T-cell (primary cell): ENCODE data around the gene MAP4K1. TPM values are rescaled to one million over a fixed set of nuclear protein-coding genes. Genes with fewer than 3 reads are reported as not detected.

Experiments used
- ATAC-seq, 4 experiments: fragments of 200-7000 bp in 3 of 4; fragments of 150-1000 bp in 1 of 4; cut with Tn5 transposase; replicated peaks in 1 of 4; 1 replicate in 3 of 4; 2 replicates in 1 of 4; pipeline ENCODE4 v1.10.0; 2021; ENCODE audit warnings: moderate library complexity in 3 of 4, mild to moderate bottlenecking in 2 of 4, moderate number of reproducible peaks in 1 of 4
- CTCF ChIA-PET, 2 donors: fragments of 300-600 bp; sonication (Branson Sonifier 250); formaldehyde crosslinking; loops; one replicate each; lab custom pipeline; 2022; ENCODE audit warnings: antibody characterized with exemption in 2 of 2; lab: Charles Lee
- POLR2A ChIA-PET, 2 donors: fragments of 300-600 bp; sonication (Branson Sonifier 250); formaldehyde crosslinking; loops; one replicate each; lab custom pipeline; 2022; ENCODE audit warnings: antibody characterized with exemption in 2 of 2; lab: Charles Lee
- DNase-seq, 35 experiments: peaks; one replicate each; pipeline versions ENCODE4 v3.0.0 to v3.0.0-alpha.2; 2013 to 2023
- H3K27ac ChIP-seq: one replicate; pipeline ENCODE4 v1.5.1; 2013; ENCODE audit warnings: low read length
- H3K27me3 ChIP-seq, 2 experiments: replicated peaks in 1 of 2; 1 replicate in 1 of 2; 2 replicates in 1 of 2; pipeline versions ENCODE4 v1.6.1 to v1.7.0; 2013; ENCODE audit warnings: low read length in 1 of 2, mixed read lengths in 1 of 2; ENCODE audit not compliant: control insufficient read depth in 2 of 2, insufficient read depth in 2 of 2; ENCODE audit errors: extremely low read depth in 1 of 2
- H3K36me3 ChIP-seq, 2 donors: 1 replicate in 1 of 2; 2 replicates in 1 of 2; pipeline versions ENCODE4 v1.6.1 to v1.7.0; 2013; ENCODE audit warnings: low read length in 1 of 2; ENCODE audit not compliant: control insufficient read depth in 2 of 2, insufficient read depth in 1 of 2; ENCODE audit errors: extremely low read depth in 1 of 2
- H3K4me1 ChIP-seq, 2 experiments: 1 replicate in 1 of 2; 2 replicates in 1 of 2; pipeline versions ENCODE4 v1.6.1 to v1.7.0; 2013; ENCODE audit warnings: low read length in 2 of 2, mixed read lengths in 1 of 2; ENCODE audit not compliant: insufficient read depth in 2 of 2, control insufficient read depth in 1 of 2; ENCODE audit errors: extremely low read depth in 1 of 2
- H3K4me3 ChIP-seq, 2 donors: 1 replicate in 1 of 2; 2 replicates in 1 of 2; pipeline versions ENCODE4 v1.5.1 to v1.7.0; 2013; ENCODE audit warnings: mild to moderate bottlenecking in 2 of 2, low read length in 1 of 2, moderate library complexity in 1 of 2; ENCODE audit not compliant: control insufficient read depth in 1 of 2; ENCODE audit errors: extremely low read depth in 1 of 2
- H3K9me3 ChIP-seq: 2 replicates; pipeline ENCODE4 v1.7.0; 2013
- H3K27ac Mint-ChIP-seq, 2 donors: one replicate each; pipeline ENCODE4 v1.8.0; 2020 to 2021; ENCODE audit warnings: mild to moderate bottlenecking in 2 of 2, mixed read lengths in 2 of 2
- H3K27me3 Mint-ChIP-seq, 2 donors: one replicate each; pipeline ENCODE4 v1.8.0; 2021 to 2022; ENCODE audit warnings: mixed read lengths in 2 of 2
- H3K36me3 Mint-ChIP-seq: one replicate; pipeline ENCODE4 v1.8.0; 2021; ENCODE audit warnings: mixed read lengths
- H3K4me1 Mint-ChIP-seq, 3 donors: one replicate each; pipeline ENCODE4 v1.8.0; 2020 to 2022; ENCODE audit warnings: mixed read lengths in 3 of 3, mild to moderate bottlenecking in 1 of 3
- H3K4me3 Mint-ChIP-seq, 3 donors: one replicate each; pipeline ENCODE4 v1.8.0; 2020 to 2022; ENCODE audit warnings: mild to moderate bottlenecking in 3 of 3, mixed read lengths in 3 of 3, moderate library complexity in 3 of 3
- H3K9me3 Mint-ChIP-seq, 3 donors: one replicate each; pipeline ENCODE4 v1.8.0; 2020 to 2022; ENCODE audit warnings: mixed read lengths in 3 of 3
- WGBS: methylation state at CpG from one replicate; pipeline ENCODE4 v1.1.5; 2013; ENCODE audit warnings: missing lambda C conversion rate; ENCODE audit not compliant: insufficient coverage; 5-methylcytosine and 5-hydroxymethylcytosine counted together
- total RNA-seq, 35 experiments: library from RNA in 6 of 35; stranded (reverse) in 6 of 35; fragments of 120-200 nt in 1 of 35; gene quantifications; one replicate each; pipeline versions ENCODE4 v1.2.1 to v1.2.4 and lab custom pipeline; 2013 to 2026

The MAP4K1 gene
- total RNA-seq, 5 donors from 2014 or later (not counting 1 experiment from before 2014, with no cell fraction given): 243 to 417 (median 329) TPM

GRCh38 chr19:38624822-38625221 is 7.1 kb upstream of the MAP4K1 start:
- POLR2A ChIA-PET: interaction anchor here in 1 of 2 donors (0.7 kb wide), 1 partner anchor 13 kb away, joined by 3 read pairs; no protein-coding TSS in a partner anchor
- Histone ChIP-seq H3K9me3 (no peaks in the 10 kb centered on the region), H3K27ac (no peak overlapping the region), H3K4me1 (peaks cover 2 to 7% of the 10 kb centered on the region in 2 experiments), H3K36me3 (peaks cover 7 to 83% of the 10 kb centered on the region in 2 donors), H3K27me3 (no peaks in the 10 kb centered on the region), H3K4me3 (no peak overlapping the region)
- no peak overlapping the region for H3K27ac Mint-ChIP-seq
- ATAC-seq: no peak
- H3K4me1 Mint-ChIP-seq: peaks cover 5 to 14% (median 12%) of the 10 kb centered on the region in 3 donors
- no peaks in the 10 kb centered on the region for H3K27me3 Mint-ChIP-seq
- CTCF ChIA-PET: interaction anchor here in 1 of 2 donors (0.7 kb wide), 1 partner anchor 92 kb away, joined by 3 read pairs; no protein-coding TSS in a partner anchor
- no peaks in the 10 kb centered on the region for H3K9me3 Mint-ChIP-seq
- WGBS: 93% methylated on average over 2 of the region's 3 CpGs
- H3K36me3 Mint-ChIP-seq: peaks cover 43% of the 10 kb centered on the region
- no peak for DNase-seq
- no peak overlapping the region for H3K4me3 Mint-ChIP-seq

GRCh38 chr19:38619361-38620174 is 1.8 kb upstream of the MAP4K1 start:
- H3K27ac ChIP-seq: peak overlapping the region; percentile 83
- Mint-ChIP-seq H3K27me3 (no peaks in the 10 kb centered on the region), H3K9me3 (no peaks in the 10 kb centered on the region), H3K36me3 (peaks cover 35% of the 10 kb centered on the region), H3K4me1 (peaks cover 49 to 51% (median 50%) of the 10 kb centered on the region in 3 donors), H3K4me3 (peak overlapping the region; percentile 96 to 98 (median 98)), H3K27ac (peak overlapping the region; percentile 98)
- ATAC-seq (no peak), DNase-seq (no peak)
- CTCF ChIA-PET: interaction anchor here in 1 of 2 donors (0.5 to 2.1 kb wide), 5 partner anchors 15 to 383 kb away, joined by 3 to 21 read pairs (median 11); partner anchors contain the start of genes FAM98C, MRPS12 and SARS2
- peaks cover 0 to 44% of the 10 kb centered on the region in 2 donors for H3K36me3 ChIP-seq
- H3K9me3 ChIP-seq: no peaks in the 10 kb centered on the region
- H3K27me3 ChIP-seq: no peaks in the 10 kb centered on the region
- POLR2A ChIA-PET: interaction anchor here in 1 of 2 donors (0.6 kb wide), 2 partner anchors 12 to 60 kb away, joined by 5 to 9 read pairs; no protein-coding TSS in a partner anchor
- 11% methylated on average over 19 of the region's 21 CpGs for WGBS
- H3K4me3 ChIP-seq: peak overlapping the region; percentile 95 to 96
- peaks cover 11 to 54% of the 10 kb centered on the region in 2 experiments for H3K4me1 ChIP-seq

- no peaks in the 10 kb centered on the region for H3K9me3 Mint-ChIP-seq
- H3K36me3 ChIP-seq: peaks cover 0 to 44% of the 10 kb centered on the region in 2 donors
- H3K27me3 Mint-ChIP-seq: no peaks in the 10 kb centered on the region
- H3K27ac ChIP-seq: peak within 1 kb of the TSS; percentile 83
- H3K9me3 ChIP-seq: no peaks in the 10 kb centered on the region
- DNase-seq (peak; percentile 92 to 99 (median 95)), ATAC-seq (peak; percentile 68 to 82 (median 74))
- H3K27ac Mint-ChIP-seq: peak within 1 kb of the TSS; percentile 98
- CTCF ChIA-PET: interaction anchor here in 1 of 2 donors (0.6 to 2.1 kb wide), 6 partner anchors 16 to 312 kb away, joined by 3 to 21 read pairs (median 8); partner anchors contain the start of genes FAM98C, MRPS12 and SARS2
- H3K27me3 ChIP-seq: no peaks in the 10 kb centered on the region
- H3K4me1 ChIP-seq: peaks cover 11 to 62% of the 10 kb centered on the region in 2 experiments
- H3K4me3 ChIP-seq: peak within 1 kb of the TSS; percentile 95 to 96
- H3K36me3 Mint-ChIP-seq: peaks cover 33% of the 10 kb centered on the region
- peak within 1 kb of the TSS; percentile 96 to 98 (median 98) for H3K4me3 Mint-ChIP-seq
- 2% methylated on average over 62 of the region's 64 CpGs for WGBS
- H3K4me1 Mint-ChIP-seq: peaks cover 50 to 56% (median 52%) of the 10 kb centered on the region in 3 donors
- POLR2A ChIA-PET: interaction anchor here in 1 of 2 donors (0.6 kb wide), 2 partner anchors 11 to 72 kb away, joined by 6 to 9 read pairs; no protein-coding TSS in a partner anchor
Observed at GRCh38 chr19:38618590-38619360, 1.0 kb upstream of the MAP4K1 start, which contains the start of gene EIF3K. EIF3K (plus strand) TSS chr19:38619188; CDS start chr19:38619269, 81 bp downstream.

DNA sequence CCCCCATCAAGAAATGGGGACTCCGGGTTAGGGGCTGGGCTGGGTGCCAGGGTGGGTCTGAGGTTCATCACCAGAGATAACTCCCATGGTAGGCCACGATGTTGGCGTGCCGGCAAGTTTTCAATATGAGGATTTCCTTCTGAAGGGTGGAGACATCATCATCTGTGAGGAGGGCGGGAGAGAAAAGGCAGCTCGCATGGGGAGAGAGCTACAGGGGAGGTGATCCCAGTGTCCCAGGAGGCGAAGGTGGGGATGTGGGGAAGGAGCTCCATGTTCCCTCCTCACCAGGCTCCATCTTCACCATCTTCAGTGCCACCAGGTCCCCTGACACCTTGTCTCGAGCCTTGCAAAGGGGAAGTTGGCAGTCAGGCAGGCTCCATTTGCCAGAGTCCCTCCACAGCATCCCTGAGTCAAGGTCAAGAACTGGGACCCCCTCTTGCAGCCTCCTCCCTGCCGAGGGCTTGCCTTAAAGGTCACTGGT is 430 bp downstream of the MAP4K1 start:
- Mint-ChIP-seq H3K4me3 (peak overlapping the region; percentile 96 to 98 (median 98)), H3K27me3 (no peaks in the 10 kb centered on the region), H3K9me3 (no peaks in the 10 kb centered on the region), H3K27ac (peak overlapping the region; percentile 98), H3K4me1 (peaks cover 59 to 65% (median 64%) of the 10 kb centered on the region in 3 donors), H3K36me3 (peaks cover 38% of the 10 kb centered on the region)
- H3K27me3 ChIP-seq: no peaks in the 10 kb centered on the region
- H3K36me3 ChIP-seq: peaks cover 7 to 47% of the 10 kb centered on the region in 2 donors
- ChIA-PET CTCF (interaction anchor here in 1 of 2 donors (0.8 to 1.6 kb wide), 2 partner anchors 17 to 214 kb away, joined by 3 to 6 read pairs; partner anchors contain the start of gene FAM98C), POLR2A (interaction anchor here in 1 of 2 donors (0.6 kb wide), 1 partner anchor 187 kb away, joined by 4 read pairs; no protein-coding TSS in a partner anchor)
- H3K9me3 ChIP-seq: no peaks in the 10 kb centered on the region
- ATAC-seq (peak in 1 of 4 experiments; percentile 8), DNase-seq (peak in 6 of 35 experiments; percentile 7 to 37 (median 19))
- peak overlapping the region; percentile 68 for H3K27ac ChIP-seq
- H3K4me1 ChIP-seq: peaks cover 11 to 69% of the 10 kb centered on the region in 2 experiments
- WGBS: 0% methylated on average over 5 of the region's 9 CpGs
- H3K4me3 ChIP-seq: peak overlapping the region; percentile 95 to 96

- H3K9me3 ChIP-seq: no peaks in the 10 kb centered on the region
- H3K27me3 ChIP-seq: no peaks in the 10 kb centered on the region
- 37% methylated on average over 5 of the region's 6 CpGs for WGBS
- peak overlapping the region; percentile 96 to 98 (median 98) for H3K4me3 Mint-ChIP-seq
- H3K36me3 ChIP-seq: peaks cover 11 to 45% of the 10 kb centered on the region in 2 donors
- no peak for DNase-seq
- no peaks in the 10 kb centered on the region for H3K27me3 Mint-ChIP-seq
- ChIA-PET CTCF (no interaction called here), POLR2A (no interaction called here)
- H3K36me3 Mint-ChIP-seq: peaks cover 29% of the 10 kb centered on the region
- no peaks in the 10 kb centered on the region for H3K9me3 Mint-ChIP-seq
- peaks cover 11 to 69% of the 10 kb centered on the region in 2 experiments for H3K4me1 ChIP-seq
- peak overlapping the region; percentile 98 for H3K27ac Mint-ChIP-seq
- peak overlapping the region in 1 of 2 donors; percentile 95 for H3K4me3 ChIP-seq
- peaks cover 54 to 64% (median 60%) of the 10 kb centered on the region in 3 donors for H3K4me1 Mint-ChIP-seq
- peak overlapping the region; percentile 68 for H3K27ac ChIP-seq
- ATAC-seq: no peak
Observed at GRCh38 chr19:38616265-38616664, 1.5 kb downstream of the MAP4K1 start.
